ENCODE measurements around the gene C1orf35. TPM values are rescaled to one million over a fixed set of nuclear protein-coding genes. Genes with fewer than 3 reads are reported as not detected.
"Not testable (repeated sequence)": the region's sequence is repeated elsewhere in the genome, so short reads cannot be mapped to it uniquely, and the experiment has no call there.

Gene C1orf35
- total RNA-seq, 1 donor from 2014 or later: 17.1 TPM

- no peak overlapping the region for H3K4me3 ChIP-seq (ENCODE audit: low read depth, low read length)
- TF ChIP-seq, protein P1, sequence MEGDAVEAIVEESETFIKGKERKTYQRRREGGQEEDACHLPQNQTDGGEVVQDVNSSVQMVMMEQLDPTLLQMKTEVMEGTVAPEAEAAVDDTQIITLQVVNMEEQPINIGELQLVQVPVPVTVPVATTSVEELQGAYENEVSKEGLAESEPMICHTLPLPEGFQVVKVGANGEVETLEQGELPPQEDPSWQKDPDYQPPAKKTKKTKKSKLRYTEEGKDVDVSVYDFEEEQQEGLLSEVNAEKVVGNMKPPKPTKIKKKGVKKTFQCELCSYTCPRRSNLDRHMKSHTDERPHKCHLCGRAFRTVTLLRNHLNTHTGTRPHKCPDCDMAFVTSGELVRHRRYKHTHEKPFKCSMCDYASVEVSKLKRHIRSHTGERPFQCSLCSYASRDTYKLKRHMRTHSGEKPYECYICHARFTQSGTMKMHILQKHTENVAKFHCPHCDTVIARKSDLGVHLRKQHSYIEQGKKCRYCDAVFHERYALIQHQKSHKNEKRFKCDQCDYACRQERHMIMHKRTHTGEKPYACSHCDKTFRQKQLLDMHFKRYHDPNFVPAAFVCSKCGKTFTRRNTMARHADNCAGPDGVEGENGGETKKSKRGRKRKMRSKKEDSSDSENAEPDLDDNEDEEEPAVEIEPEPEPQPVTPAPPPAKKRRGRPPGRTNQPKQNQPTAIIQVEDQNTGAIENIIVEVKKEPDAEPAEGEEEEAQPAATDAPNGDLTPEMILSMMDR (IDR thresholded peaks at IDR 0.05; ENCODE audit: insufficient read depth, low read length, severe bottlenecking): no peak
- DNase-seq (ENCODE audit: low read depth) (no peak), FAIRE-seq (no peak)
- H3K27me3 ChIP-seq (ENCODE audit: control insufficient read depth, insufficient read depth, low read length): no peaks in the 10 kb centered on the region
- H3K36me3 ChIP-seq (ENCODE audit: control insufficient read depth, insufficient read depth, low read length): no peaks in the 10 kb centered on the region
Observed at GRCh38 chr1:228117335-228117734, 14.2 kb upstream of the C1orf35 start.

- FAIRE-seq: no peak
- TF ChIP-seq, protein P1 (IDR thresholded peaks at IDR 0.05; ENCODE audit: insufficient read depth, low read length, severe bottlenecking): no peak
Observed at GRCh38 chr1:228114827-228115226, 11.7 kb upstream of the C1orf35 start.

DNA sequence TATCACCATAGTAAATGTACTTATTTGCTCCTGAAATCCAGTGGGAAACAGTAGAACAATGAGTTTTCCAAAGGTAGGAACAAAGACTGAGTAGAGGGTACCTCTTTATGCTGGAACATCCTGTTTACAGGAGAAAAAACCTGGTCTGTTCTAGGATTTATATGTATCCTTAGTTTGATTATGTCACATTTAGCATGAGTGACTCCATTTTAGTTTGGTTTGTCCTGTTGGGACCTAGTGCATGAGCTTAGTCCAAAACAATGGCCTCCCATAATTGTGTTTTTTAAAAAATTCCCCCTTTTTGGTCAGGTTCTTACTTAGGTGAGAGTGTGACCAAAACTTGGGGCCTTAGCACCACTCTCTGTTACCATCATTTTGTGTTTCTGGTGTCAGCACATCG lies 9.5 kb upstream of the C1orf35 start:
- Histone ChIP-seq H3K27me3 (ENCODE audit: control insufficient read depth, insufficient read depth, low read length) (no peaks in the 10 kb centered on the region), H3K4me3 (ENCODE audit: low read depth, low read length) (no peak overlapping the region), H3K36me3 (ENCODE audit: control insufficient read depth, insufficient read depth, low read length) (peaks cover 1% of the 10 kb centered on the region)
- DNase-seq (ENCODE audit: low read depth) (no peak), FAIRE-seq (no peak)
- TF ChIP-seq, protein P1 (IDR thresholded peaks at IDR 0.05; ENCODE audit: insufficient read depth, low read length, severe bottlenecking): no peak

More at GRCh38 chr1:228114827-228115226, 11.7 kb upstream of the C1orf35 start:
- H3K27me3 ChIP-seq (ENCODE audit: control insufficient read depth, insufficient read depth, low read length): no peaks in the 10 kb centered on the region
- no peak for DNase-seq (ENCODE audit: low read depth)
- no peaks in the 10 kb centered on the region for H3K36me3 ChIP-seq (ENCODE audit: control insufficient read depth, insufficient read depth, low read length)
- H3K4me3 ChIP-seq (ENCODE audit: low read depth, low read length): no peak overlapping the region

DNA sequence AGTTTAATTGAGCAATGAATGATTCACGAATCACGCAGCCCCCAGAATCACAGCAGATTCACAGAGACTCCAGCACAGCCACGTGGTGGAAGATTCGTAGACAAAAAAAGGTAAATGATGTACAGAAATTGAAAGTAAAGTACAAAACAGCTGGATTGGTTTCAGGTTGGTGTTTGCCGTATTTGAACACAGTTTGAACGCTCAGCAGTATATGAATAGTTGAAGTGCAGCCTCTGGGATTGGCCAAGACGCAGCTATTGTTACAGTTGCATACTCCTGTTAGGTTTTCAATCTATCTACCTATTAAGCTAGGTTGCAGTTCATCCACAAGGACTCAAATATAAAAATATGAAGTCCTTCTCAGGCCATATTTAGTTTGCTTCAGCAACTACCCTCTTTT lies 9.0 kb upstream of the C1orf35 start:
- H3K27me3 ChIP-seq (ENCODE audit: control insufficient read depth, insufficient read depth, low read length): no peaks in the 10 kb centered on the region
- no peak overlapping the region for H3K4me3 ChIP-seq (ENCODE audit: low read depth, low read length)
- TF ChIP-seq, protein P1 (IDR thresholded peaks at IDR 0.05; ENCODE audit: insufficient read depth, low read length, severe bottlenecking): no peak
- FAIRE-seq (no peak), DNase-seq (ENCODE audit: low read depth) (no peak)
- H3K36me3 ChIP-seq (ENCODE audit: control insufficient read depth, insufficient read depth, low read length): peaks cover 4% of the 10 kb centered on the region

- not testable (repeated sequence) for FAIRE-seq
Observed at GRCh38 chr1:228111315-228111714, 8.2 kb upstream of the C1orf35 start.

GRCh38 chr1:228110556-228110955 lies 7.4 kb upstream of the C1orf35 start:
- H3K27me3 ChIP-seq (ENCODE audit: control insufficient read depth, insufficient read depth, low read length): no peaks in the 10 kb centered on the region
- H3K36me3 ChIP-seq (ENCODE audit: control insufficient read depth, insufficient read depth, low read length): peaks cover 4% of the 10 kb centered on the region
- no peak for DNase-seq (ENCODE audit: low read depth)
- no peak overlapping the region for H3K4me3 ChIP-seq (ENCODE audit: low read depth, low read length)
- TF ChIP-seq, protein P1 (IDR thresholded peaks at IDR 0.05; ENCODE audit: insufficient read depth, low read length, severe bottlenecking): no peak
- no peak for FAIRE-seq

More at GRCh38 chr1:228111315-228111714, 8.2 kb upstream of the C1orf35 start:
- not testable (repeated sequence) for DNase-seq (ENCODE audit: low read depth); H3K4me3 ChIP-seq (ENCODE audit: low read depth, low read length); H3K27me3 ChIP-seq (ENCODE audit: control insufficient read depth, insufficient read depth, low read length); H3K36me3 ChIP-seq (ENCODE audit: control insufficient read depth, insufficient read depth, low read length)

Measured in bronchial epithelial cell (primary cell).